ENCODE measurements around the gene RDH13. TPM values are rescaled to one million over a fixed set of nuclear protein-coding genes. Genes with fewer than 3 reads are reported as not detected.

The RDH13 gene
- total RNA-seq, 1 experiment from 2014 or later = 39.5 TPM

DNA sequence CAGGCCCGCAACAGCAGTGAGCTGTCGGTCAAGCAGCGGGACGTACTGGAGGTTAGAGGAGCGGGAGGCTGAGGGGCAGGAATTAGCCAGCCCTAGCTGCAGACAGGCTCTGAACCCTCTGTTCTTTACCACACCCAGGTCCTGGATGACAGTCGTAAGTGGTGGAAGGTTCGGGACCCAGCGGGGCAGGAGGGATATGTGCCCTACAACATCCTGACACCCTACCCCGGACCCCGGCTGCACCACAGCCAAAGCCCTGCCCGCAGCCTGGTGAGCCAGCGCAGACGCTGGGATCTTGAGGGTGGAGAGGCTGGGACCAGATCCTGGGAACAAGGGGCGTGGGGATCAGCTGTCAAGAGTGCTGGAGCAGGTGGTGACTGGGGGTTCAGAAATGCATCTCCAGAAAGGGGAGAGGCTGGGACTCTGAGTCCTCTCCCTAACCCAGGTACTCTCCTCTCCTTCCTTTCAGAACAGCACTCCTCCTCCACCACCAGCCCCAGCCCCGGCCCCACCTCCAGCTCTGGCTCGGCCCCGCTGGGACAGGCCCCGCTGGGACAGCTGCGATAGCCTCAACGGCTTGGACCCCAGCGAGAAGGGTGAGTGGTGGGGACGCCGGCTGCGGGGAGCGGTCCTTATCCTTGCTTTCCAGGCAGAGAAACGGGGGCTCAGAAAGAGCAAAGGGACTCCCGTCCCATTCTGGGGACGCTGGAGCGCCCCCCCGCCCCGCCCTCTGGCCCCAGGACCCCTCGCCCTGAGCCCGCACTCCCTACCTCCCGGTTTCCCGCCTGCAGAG lies 23.2 kb upstream of the RDH13 start:
- ChIA-PET CTCF (interaction anchor here (0.6 to 3.6 kb wide), 17 partner anchors 8 to 382 kb away, joined by 3 to 46 read pairs (median 5); partner anchors contain the start of genes DNAAF3 and RDH13), POLR2A (interaction anchor here (0.6 to 1.9 kb wide), 6 partner anchors 18 to 205 kb away, joined by 3 to 6 read pairs (median 4); partner anchors contain the start of gene RDH13)
- Mint-ChIP-seq H3K36me3 (peaks cover 15% of the 10 kb centered on the region), H3K27ac (no peak overlapping the region), H3K9me3 (no peaks in the 10 kb centered on the region), H3K4me1 (peaks cover 53% of the 10 kb centered on the region), H3K4me3 (peak overlapping the region; percentile 61), H3K27me3 (ENCODE audit: low read depth) (peaks cover 58% of the 10 kb centered on the region)
- TF ChIP-seq CBFB (CRISPR knock-in tag; IDR thresholded peaks at IDR 0.05; ENCODE audit: low read depth) (no peak), TEAD4 (CRISPR knock-in tag; IDR thresholded peaks at IDR 0.05) (no peak), ZNF121 (CRISPR knock-in tag; IDR thresholded peaks at IDR 0.05) (no peak), PRRX2 (CRISPR knock-in tag; IDR thresholded peaks at IDR 0.05) (no peak), NFYB (CRISPR knock-in tag; conservative IDR thresholded peaks at IDR 0.05; ENCODE audit: low read depth) (no peak)
- TF ChIP-seq, protein P1, sequence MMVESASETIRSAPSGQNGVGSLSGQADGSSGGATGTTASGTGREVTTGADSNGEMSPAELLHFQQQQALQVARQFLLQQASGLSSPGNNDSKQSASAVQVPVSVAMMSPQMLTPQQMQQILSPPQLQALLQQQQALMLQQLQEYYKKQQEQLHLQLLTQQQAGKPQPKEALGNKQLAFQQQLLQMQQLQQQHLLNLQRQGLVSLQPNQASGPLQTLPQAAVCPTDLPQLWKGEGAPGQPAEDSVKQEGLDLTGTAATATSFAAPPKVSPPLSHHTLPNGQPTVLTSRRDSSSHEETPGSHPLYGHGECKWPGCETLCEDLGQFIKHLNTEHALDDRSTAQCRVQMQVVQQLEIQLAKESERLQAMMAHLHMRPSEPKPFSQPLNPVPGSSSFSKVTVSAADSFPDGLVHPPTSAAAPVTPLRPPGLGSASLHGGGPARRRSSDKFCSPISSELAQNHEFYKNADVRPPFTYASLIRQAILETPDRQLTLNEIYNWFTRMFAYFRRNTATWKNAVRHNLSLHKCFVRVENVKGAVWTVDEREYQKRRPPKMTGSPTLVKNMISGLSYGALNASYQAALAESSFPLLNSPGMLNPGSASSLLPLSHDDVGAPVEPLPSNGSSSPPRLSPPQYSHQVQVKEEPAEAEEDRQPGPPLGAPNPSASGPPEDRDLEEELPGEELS (CRISPR knock-in tag; IDR thresholded peaks at IDR 0.05) = no peak
- TF ChIP-seq, protein P2, sequence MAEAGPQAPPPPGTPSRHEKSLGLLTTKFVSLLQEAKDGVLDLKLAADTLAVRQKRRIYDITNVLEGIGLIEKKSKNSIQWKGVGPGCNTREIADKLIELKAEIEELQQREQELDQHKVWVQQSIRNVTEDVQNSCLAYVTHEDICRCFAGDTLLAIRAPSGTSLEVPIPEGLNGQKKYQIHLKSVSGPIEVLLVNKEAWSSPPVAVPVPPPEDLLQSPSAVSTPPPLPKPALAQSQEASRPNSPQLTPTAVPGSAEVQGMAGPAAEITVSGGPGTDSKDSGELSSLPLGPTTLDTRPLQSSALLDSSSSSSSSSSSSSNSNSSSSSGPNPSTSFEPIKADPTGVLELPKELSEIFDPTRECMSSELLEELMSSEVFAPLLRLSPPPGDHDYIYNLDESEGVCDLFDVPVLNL (CRISPR knock-in tag; IDR thresholded peaks at IDR 0.05; ENCODE audit: borderline replicate concordance, low read depth) = no peak
- ATAC-seq (peak; percentile 1; the same call in 1 of the 2 replicates), DNase-seq (ENCODE audit: low spot score) (peak; percentile 47)

GRCh38 chr19:55084416-55084815 lies 21.5 kb upstream of the RDH13 start:
- H3K9me3 Mint-ChIP-seq = no peaks in the 10 kb centered on the region
- H3K27ac Mint-ChIP-seq = no peak overlapping the region
- ChIA-PET CTCF (interaction anchor here (1.6 kb wide), 1 partner anchor 15 kb away, joined by 3 read pairs; no protein-coding TSS in a partner anchor), POLR2A (no interaction called here)
- H3K4me1 Mint-ChIP-seq = peaks cover 58% of the 10 kb centered on the region
- ATAC-seq (no peak), DNase-seq (ENCODE audit: low spot score) (no peak)
- H3K36me3 Mint-ChIP-seq = 0 out of 2 replicates have a peak, but pooled peaks cover 3% of the 10 kb centered on the region
- TF ChIP-seq FOXJ3 (CRISPR knock-in tag; IDR thresholded peaks at IDR 0.05; ENCODE audit: borderline replicate concordance) (no peak), CDX4 (CRISPR knock-in tag; IDR thresholded peaks at IDR 0.05; ENCODE audit: borderline replicate concordance) (no peak), ZNF671 (CRISPR knock-in tag; IDR thresholded peaks at IDR 0.05) (no peak), TEAD1 (CRISPR knock-in tag; IDR thresholded peaks at IDR 0.05) (no peak), ZNF219 (CRISPR knock-in tag; IDR thresholded peaks at IDR 0.05; ENCODE audit: borderline replicate concordance) (no peak), ZNF317 (CRISPR knock-in tag; IDR thresholded peaks at IDR 0.05; ENCODE audit: borderline replicate concordance, low read depth) (no peak), ELF4 (CRISPR knock-in tag; IDR thresholded peaks at IDR 0.05; ENCODE audit: low read depth) (no peak), GABPB1 (CRISPR knock-in tag; IDR thresholded peaks at IDR 0.05) (no peak), JUN (CRISPR knock-in tag; IDR thresholded peaks at IDR 0.05) (no peak), NFYB (CRISPR knock-in tag; conservative IDR thresholded peaks at IDR 0.05; ENCODE audit: low read depth) (no peak), TEAD4 (CRISPR knock-in tag; IDR thresholded peaks at IDR 0.05) (no peak), EMX1 (CRISPR knock-in tag; IDR thresholded peaks at IDR 0.05) (no peak), MYBL2 (CRISPR knock-in tag; IDR thresholded peaks at IDR 0.05) (no peak), E2F5 (CRISPR knock-in tag; IDR thresholded peaks at IDR 0.05) (no peak)
- TF ChIP-seq, protein P3, sequence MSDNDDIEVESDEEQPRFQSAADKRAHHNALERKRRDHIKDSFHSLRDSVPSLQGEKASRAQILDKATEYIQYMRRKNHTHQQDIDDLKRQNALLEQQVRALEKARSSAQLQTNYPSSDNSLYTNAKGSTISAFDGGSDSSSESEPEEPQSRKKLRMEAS (CRISPR knock-in tag; IDR thresholded peaks at IDR 0.05) = no peak
- TF ChIP-seq, protein P4, sequence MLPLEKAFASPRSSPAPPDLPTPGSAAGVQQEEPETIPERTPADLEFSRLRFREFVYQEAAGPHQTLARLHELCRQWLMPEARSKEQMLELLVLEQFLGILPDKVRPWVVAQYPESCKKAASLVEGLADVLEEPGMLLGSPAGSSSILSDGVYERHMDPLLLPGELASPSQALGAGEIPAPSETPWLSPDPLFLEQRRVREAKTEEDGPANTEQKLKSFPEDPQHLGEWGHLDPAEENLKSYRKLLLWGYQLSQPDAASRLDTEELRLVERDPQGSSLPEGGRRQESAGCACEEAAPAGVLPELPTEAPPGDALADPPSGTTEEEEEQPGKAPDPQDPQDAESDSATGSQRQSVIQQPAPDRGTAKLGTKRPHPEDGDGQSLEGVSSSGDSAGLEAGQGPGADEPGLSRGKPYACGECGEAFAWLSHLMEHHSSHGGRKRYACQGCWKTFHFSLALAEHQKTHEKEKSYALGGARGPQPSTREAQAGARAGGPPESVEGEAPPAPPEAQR (CRISPR knock-in tag; IDR thresholded peaks at IDR 0.05) = no peak
- TF ChIP-seq, protein P5, sequence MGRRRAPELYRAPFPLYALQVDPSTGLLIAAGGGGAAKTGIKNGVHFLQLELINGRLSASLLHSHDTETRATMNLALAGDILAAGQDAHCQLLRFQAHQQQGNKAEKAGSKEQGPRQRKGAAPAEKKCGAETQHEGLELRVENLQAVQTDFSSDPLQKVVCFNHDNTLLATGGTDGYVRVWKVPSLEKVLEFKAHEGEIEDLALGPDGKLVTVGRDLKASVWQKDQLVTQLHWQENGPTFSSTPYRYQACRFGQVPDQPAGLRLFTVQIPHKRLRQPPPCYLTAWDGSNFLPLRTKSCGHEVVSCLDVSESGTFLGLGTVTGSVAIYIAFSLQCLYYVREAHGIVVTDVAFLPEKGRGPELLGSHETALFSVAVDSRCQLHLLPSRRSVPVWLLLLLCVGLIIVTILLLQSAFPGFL (CRISPR knock-in tag; IDR thresholded peaks at IDR 0.05; ENCODE audit: borderline replicate concordance) = no peak
- TF ChIP-seq, protein P1 (CRISPR knock-in tag; IDR thresholded peaks at IDR 0.05) = no peak
- peaks cover 70% of the 10 kb centered on the region for H3K27me3 Mint-ChIP-seq (ENCODE audit: low read depth)
- 0 out of 2 replicates have a peak overlapping the region, but pooled peaks have one; percentile 6 for H3K4me3 Mint-ChIP-seq
